Activated CD4-positive, alpha-beta memory T cell treated with anti-CD3 and anti-CD28 coated beads, Interleukin-2, amount 10 ng/mL, durations not matched to agents 7 days and 5 days (primary cell): Measurements from ENCODE around the gene BMP6. TPM values are rescaled to one million over a fixed set of nuclear protein-coding genes. Genes with fewer than 3 reads are reported as not detected.

ENCODE experiments used
- CTCF ChIA-PET: fragments of 350-600 bp; sonication (Branson Sonifier 250); formaldehyde crosslinking; loops from one replicate; lab custom pipeline; 2021; ENCODE audit warnings: antibody characterized with exemption, inconsistent platforms; lab: Charles Lee
- POLR2A ChIA-PET: fragments of 350-600 bp; sonication (Branson Sonifier 250); formaldehyde crosslinking; loops from one replicate; lab custom pipeline; 2021; ENCODE audit warnings: antibody characterized with exemption; lab: Charles Lee
- DNase-seq: peaks from one replicate; pipeline ENCODE4 v3.0.0-alpha.2; 2020
- H3K27ac Mint-ChIP-seq: one replicate; pipeline ENCODE4 v1.8.0; 2021; ENCODE audit warnings: mild to moderate bottlenecking, mixed read lengths
- H3K27me3 Mint-ChIP-seq: one replicate; pipeline ENCODE4 v1.8.0; 2021; ENCODE audit warnings: mixed read lengths
- H3K36me3 Mint-ChIP-seq: one replicate; pipeline ENCODE4 v1.8.0; 2021; ENCODE audit warnings: low read depth, mixed read lengths
- H3K4me1 Mint-ChIP-seq: one replicate; pipeline ENCODE4 v1.8.0; 2021; ENCODE audit warnings: mixed read lengths
- H3K4me3 Mint-ChIP-seq: one replicate; pipeline ENCODE4 v1.8.0; 2021; ENCODE audit warnings: mild to moderate bottlenecking, mixed read lengths
- H3K9me3 Mint-ChIP-seq: one replicate; pipeline ENCODE4 v1.8.0; 2021; ENCODE audit warnings: mixed read lengths
- total RNA-seq, 2 experiments: library from RNA; stranded (reverse); gene quantifications; one replicate each; pipeline ENCODE4 v1.2.3, GENCODE V29; 2021

Gene BMP6
- total RNA-seq, 2 experiments from 2014 or later = not detected

DNA sequence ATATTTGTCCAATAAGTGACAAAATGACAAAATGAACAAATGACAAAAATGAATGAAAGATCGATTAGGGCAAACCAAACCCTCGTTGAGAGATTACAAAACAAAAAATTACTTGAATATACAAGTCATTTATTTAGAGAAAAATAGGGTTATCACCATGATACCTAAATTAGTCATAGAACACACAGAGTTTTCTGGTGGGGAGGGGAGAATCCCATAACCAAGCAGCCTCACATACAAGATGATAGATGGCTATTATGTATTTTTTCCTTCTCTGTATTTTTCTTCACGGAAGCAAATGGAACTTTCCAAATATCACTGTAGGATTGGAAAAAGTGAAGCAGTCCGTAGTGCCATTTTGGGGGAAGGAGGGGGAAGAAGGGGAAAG lies 28.5 kb upstream of the BMP6 start:
- Mint-ChIP-seq H3K36me3 (no peaks in the 10 kb centered on the region), H3K4me3 (no peak overlapping the region), H3K4me1 (peaks cover 2% of the 10 kb centered on the region), H3K27ac (no peak overlapping the region), H3K9me3 (no peaks in the 10 kb centered on the region), H3K27me3 (peaks cover 9% of the 10 kb centered on the region)
- POLR2A ChIA-PET = no interaction called here
- no peak for DNase-seq
- CTCF ChIA-PET = no interaction called here

DNA sequence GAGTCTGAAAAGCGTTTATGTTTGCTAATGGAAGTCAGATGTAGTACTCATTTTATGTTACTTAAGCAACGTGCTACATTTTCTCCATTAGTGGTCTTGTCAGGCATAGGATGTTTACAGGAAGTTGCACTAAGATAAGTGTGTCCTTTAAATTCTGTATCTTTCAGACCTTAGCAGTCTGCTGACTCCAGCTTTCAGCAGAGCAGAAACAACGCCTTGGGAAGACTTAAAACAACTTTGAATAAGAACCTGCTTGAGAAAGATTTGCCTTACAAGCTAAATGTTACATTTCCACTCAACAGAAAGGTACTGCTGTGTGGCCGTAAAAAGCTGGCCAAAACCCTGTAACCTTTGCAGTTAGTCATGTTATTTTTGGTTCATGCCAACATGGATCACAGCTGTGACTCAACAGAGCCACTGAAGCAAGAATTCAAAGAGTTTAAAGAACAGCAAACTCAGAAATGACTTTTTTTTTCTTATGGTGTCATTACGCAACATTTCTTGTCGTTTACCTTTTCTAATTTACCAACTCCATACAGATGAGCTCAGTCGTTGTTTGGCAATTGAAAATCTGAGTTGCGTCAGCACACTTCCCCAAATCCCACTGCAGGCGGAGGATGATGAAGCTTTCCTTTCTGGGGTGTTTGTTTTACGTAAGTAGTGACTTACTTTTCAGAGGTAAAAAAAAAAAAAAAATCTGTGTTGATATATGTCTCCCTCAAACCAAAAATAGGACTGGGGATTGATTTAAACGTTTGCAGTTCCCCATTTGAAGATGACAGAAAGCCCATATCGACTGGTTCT lies 27.9 kb upstream of the BMP6 start:
- Mint-ChIP-seq H3K4me3 (no peak overlapping the region), H3K27me3 (peaks cover 9% of the 10 kb centered on the region), H3K27ac (no peak overlapping the region), H3K36me3 (no peaks in the 10 kb centered on the region), H3K4me1 (peaks cover 2% of the 10 kb centered on the region), H3K9me3 (no peaks in the 10 kb centered on the region)
- ChIA-PET POLR2A (no interaction called here), CTCF (interaction anchor here (0.7 kb wide), 1 partner anchor 522 kb away, joined by 3 read pairs; no protein-coding TSS in a partner anchor)
- DNase-seq = no peak

DNA sequence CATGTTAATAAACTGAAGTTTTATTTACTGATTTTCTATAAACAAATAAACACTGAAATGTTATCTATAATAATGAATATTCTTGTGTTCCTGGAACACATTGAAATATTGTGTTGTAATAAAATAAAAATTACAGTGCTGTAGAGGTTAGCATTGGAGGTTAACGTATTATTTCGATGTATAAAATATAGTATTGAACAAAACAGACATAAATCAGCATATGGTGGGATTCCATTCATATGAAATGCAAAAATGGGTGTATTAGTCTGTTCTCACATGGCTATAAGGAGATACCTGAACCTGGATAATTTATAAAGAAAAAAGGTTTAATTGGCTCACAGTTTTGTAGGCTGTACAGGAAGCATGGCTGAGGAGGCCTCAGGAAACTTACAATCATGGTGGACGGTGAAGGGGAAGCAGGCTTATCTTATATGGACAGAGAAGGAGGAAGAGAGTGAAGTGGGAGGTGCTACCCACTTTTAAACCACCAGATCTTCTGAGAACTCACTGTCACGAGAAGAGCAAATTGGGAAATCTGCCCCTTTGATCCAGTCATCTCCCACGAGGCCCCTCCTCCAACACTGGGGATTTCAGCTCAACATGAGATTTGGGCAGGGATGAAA lies 24.6 kb upstream of the BMP6 start:
- H3K4me1 Mint-ChIP-seq = peaks cover 2% of the 10 kb centered on the region
- no peaks in the 10 kb centered on the region for H3K36me3 Mint-ChIP-seq
- POLR2A ChIA-PET = no interaction called here
- H3K27me3 Mint-ChIP-seq = peaks cover 16% of the 10 kb centered on the region
- no peak overlapping the region for H3K27ac Mint-ChIP-seq
- H3K4me3 Mint-ChIP-seq = no peak overlapping the region
- H3K9me3 Mint-ChIP-seq = no peaks in the 10 kb centered on the region
- CTCF ChIA-PET = no interaction called here
- DNase-seq = no peak

DNA sequence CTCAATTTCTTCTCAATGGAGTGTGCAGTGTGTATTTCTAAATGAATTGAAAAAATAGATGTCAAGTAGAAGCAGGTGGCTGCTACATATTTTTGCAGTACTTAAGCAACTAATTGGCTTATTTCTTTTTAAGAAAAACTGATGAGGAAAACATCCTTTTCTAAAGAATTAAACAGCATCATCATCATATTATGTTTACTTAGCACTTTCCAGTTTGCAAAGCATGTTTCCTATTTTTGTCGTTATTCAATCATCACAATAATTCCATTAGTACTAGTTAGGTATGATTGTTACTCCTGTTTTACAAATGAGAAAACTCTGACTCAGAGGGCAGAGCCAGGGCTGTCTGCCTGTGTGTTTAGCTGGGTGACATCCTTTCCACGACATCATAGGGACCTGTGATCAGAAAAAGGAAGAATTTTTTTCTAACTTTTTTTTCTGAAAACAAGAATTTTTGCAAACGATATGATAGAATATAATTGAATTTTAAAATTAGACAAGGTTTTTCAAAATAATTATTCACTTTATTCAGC lies 22.7 kb upstream of the BMP6 start:
- no peaks in the 10 kb centered on the region for H3K4me1 Mint-ChIP-seq
- no peak overlapping the region for H3K27ac Mint-ChIP-seq
- POLR2A ChIA-PET = no interaction called here
- no peak overlapping the region for H3K4me3 Mint-ChIP-seq
- no peaks in the 10 kb centered on the region for H3K9me3 Mint-ChIP-seq
- H3K27me3 Mint-ChIP-seq = peaks cover 10% of the 10 kb centered on the region
- no peak for DNase-seq
- H3K36me3 Mint-ChIP-seq = no peaks in the 10 kb centered on the region
- CTCF ChIA-PET = no interaction called here

DNA sequence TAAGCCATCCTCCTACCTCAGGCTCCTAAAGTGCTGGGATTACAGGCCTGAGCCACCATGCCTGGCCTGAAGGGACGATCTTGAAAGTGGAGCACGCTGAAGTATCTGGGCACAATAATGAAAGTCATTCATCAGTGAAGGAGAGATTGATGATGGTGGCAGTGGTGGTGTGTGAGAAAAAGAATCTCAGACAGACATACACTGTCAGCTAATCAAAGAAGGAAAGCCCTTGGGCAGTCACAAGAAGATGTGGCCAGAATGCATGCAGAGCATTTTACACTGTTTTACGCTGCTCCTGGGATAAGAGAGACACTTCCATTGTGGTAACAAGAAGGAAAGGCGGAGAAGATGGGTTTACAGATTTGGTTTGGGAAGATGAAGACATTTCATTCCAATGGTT lies 20.4 kb upstream of the BMP6 start:
- Mint-ChIP-seq H3K27me3 (peaks cover 10% of the 10 kb centered on the region), H3K36me3 (no peaks in the 10 kb centered on the region), H3K4me3 (no peak overlapping the region), H3K4me1 (no peaks in the 10 kb centered on the region), H3K9me3 (no peaks in the 10 kb centered on the region), H3K27ac (no peak overlapping the region)
- POLR2A ChIA-PET = no interaction called here
- CTCF ChIA-PET = no interaction called here
- no peak for DNase-seq

DNA sequence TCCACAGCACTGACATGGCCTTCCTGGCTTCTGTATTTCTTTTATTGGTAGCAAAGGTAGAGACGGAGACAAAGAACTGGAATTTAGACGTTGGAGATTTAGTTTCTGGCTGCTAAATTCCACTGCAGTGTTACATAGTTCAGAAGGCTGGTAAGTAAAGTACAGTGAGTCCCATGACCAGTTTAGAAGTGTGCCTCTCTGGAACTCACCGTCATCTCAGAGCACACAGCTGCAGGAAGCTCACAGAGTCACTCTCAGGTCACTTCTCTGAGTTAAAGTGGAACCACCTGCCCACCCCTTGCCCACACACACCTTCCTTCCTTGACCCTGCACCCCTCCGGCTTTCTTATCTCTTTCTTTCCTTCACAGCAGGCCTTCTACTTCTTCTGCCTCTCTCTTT lies 19.6 kb upstream of the BMP6 start:
- no peaks in the 10 kb centered on the region for H3K4me1 Mint-ChIP-seq
- H3K27me3 Mint-ChIP-seq = peaks cover 12% of the 10 kb centered on the region
- ChIA-PET CTCF (interaction anchor here (1.3 kb wide), 1 partner anchor 17 kb away, joined by 4 read pairs; no protein-coding TSS in a partner anchor), POLR2A (no interaction called here)
- H3K4me3 Mint-ChIP-seq = no peak overlapping the region
- no peak overlapping the region for H3K27ac Mint-ChIP-seq
- no peaks in the 10 kb centered on the region for H3K36me3 Mint-ChIP-seq
- no peak for DNase-seq
- no peaks in the 10 kb centered on the region for H3K9me3 Mint-ChIP-seq

DNA sequence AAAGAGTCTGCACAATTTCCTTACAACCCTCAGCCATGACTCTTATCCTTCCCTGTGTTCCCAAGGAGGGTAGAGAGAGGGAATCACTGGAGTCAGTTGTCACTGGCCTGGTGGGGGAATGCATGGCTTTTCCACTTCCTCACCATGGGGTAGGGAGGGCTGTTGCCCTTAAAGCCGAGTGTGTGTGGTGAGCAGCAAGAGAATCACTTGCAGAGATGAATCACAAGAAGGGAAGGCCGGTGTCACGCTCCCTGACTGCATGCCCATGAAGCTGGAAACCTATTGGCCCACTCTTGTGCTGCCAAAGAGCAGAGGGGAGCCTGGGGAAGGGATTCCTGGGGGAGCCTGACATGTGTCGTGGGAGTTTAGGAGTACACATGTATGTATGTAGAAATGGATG lies 18.1 kb upstream of the BMP6 start:
- Mint-ChIP-seq H3K36me3 (no peaks in the 10 kb centered on the region), H3K27me3 (peaks cover 16% of the 10 kb centered on the region), H3K9me3 (no peaks in the 10 kb centered on the region), H3K4me1 (no peaks in the 10 kb centered on the region), H3K27ac (no peak overlapping the region), H3K4me3 (no peak overlapping the region)
- CTCF ChIA-PET = no interaction called here
- no peak for DNase-seq
- POLR2A ChIA-PET = no interaction called here

DNA sequence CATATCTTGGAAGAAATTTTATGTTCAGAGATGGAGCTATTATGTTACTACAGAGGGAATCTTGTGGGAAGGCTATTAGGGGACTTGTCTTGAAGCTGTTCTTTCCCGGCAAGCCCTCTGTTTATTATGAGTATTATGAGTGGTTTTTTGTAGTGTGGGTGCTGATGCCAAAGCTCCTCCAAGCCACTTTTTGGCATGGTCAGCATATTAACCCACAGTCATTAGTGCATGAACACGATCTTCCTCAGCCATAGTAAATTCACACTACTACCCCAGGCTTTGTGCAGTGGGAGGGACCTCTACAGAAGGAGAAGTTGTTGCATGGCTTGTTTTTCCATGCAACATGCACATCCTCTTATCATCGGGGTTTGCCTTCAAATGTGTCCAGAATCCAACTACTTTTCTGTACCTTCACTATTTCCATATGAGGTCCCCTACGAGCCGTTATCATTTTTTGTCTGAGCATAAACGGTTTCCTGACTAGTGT lies 6.5 kb upstream of the BMP6 start:
- ChIA-PET CTCF (interaction anchor here (1.4 to 1.6 kb wide), 2 partner anchors 180 to 287 kb away, joined by 4 read pairs; no protein-coding TSS in a partner anchor), POLR2A (no interaction called here)
- no peak for DNase-seq
- Mint-ChIP-seq H3K4me3 (no peak overlapping the region), H3K9me3 (no peaks in the 10 kb centered on the region), H3K36me3 (no peaks in the 10 kb centered on the region), H3K27ac (no peak overlapping the region), H3K27me3 (peaks cover 49% of the 10 kb centered on the region), H3K4me1 (no peaks in the 10 kb centered on the region)

DNA sequence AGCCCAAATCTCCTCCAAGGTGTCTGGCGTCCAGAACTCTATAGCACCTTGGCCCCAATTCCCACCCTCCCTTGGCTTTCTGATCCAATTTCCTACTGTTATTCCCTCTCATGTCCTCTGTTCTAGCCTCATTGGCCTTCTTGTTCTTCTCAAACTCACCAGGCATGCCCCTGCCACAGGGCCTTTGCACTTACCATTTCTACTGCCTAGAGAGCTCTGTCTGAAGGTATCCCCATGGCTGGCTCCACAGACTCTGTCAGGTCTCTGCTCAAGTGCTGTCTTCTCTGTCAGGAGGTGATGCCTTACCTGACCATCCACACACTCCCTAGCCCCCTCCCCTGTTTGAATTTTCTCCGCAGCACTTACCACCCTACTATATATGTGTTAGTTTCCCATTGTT lies 5.6 kb upstream of the BMP6 start:
- DNase-seq = no peak
- Mint-ChIP-seq H3K27me3 (peaks cover 54% of the 10 kb centered on the region), H3K36me3 (no peaks in the 10 kb centered on the region), H3K9me3 (no peaks in the 10 kb centered on the region), H3K27ac (no peak overlapping the region), H3K4me3 (no peak overlapping the region), H3K4me1 (no peaks in the 10 kb centered on the region)
- ChIA-PET POLR2A (no interaction called here), CTCF (no interaction called here)

DNA sequence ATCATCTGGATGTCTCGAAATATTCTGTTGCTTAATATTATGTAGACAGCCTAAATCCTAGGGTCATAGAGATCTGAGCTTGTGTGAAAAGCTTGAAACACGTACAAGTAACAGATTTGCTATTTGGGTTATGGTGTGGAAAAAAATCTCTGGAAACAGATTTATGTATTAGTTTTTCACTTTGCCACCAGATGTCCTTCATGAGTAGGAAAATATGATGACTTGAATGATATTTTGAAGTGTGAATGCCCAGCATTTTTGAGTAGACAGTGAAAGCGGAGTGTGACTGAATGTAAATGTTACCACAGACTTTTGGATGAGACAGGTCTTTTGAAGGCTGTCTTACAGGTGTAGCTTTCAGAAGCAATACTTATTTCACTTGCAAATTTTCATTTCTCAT lies 4.2 kb upstream of the BMP6 start:
- no peak overlapping the region for H3K4me3 Mint-ChIP-seq
- no peaks in the 10 kb centered on the region for H3K9me3 Mint-ChIP-seq
- H3K27me3 Mint-ChIP-seq = peaks cover 60% of the 10 kb centered on the region
- ChIA-PET CTCF (interaction anchor here (1.0 to 3.1 kb wide), 7 partner anchors 9 to 337 kb away, joined by 3 to 30 read pairs (median 4); no protein-coding TSS in a partner anchor), POLR2A (no interaction called here)
- peaks cover 9% of the 10 kb centered on the region for H3K4me1 Mint-ChIP-seq
- no peak overlapping the region for H3K27ac Mint-ChIP-seq
- H3K36me3 Mint-ChIP-seq = no peaks in the 10 kb centered on the region
- no peak for DNase-seq

DNA sequence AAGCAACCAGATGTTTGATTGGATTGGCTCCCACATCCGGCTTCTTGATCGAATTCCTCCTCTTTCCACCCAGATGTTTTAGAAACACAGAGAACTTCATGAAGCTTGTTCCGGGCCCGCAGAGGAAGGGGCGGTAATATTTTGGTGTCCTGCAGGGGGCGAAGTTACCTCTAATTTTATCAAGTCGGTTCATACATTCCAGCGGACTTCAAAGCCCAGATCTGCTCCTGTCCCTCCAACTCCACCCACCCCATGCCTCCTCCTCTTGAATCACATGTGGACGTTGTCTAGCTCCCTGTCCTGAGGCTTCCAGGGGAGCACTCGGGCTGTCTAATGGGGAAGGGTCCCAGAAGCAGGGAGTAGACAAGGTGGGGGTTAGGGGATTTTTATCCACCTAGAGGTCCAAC lies 2.9 kb upstream of the BMP6 start:
- CTCF ChIA-PET = interaction anchor here (0.6 to 3.1 kb wide), 26 partner anchors 8 to 707 kb away, joined by 3 to 30 read pairs (median 4); partner anchors contain the start of gene BLOC1S5
- no peaks in the 10 kb centered on the region for H3K9me3 Mint-ChIP-seq
- peak; percentile 65 for DNase-seq
- POLR2A ChIA-PET = interaction anchor here (1.0 kb wide), 1 partner anchor 379 kb away, joined by 3 read pairs; the partner anchor contains the start of gene EEF1E1
- peaks cover 62% of the 10 kb centered on the region for H3K27me3 Mint-ChIP-seq
- H3K4me3 Mint-ChIP-seq = no peak overlapping the region
- peaks cover 12% of the 10 kb centered on the region for H3K4me1 Mint-ChIP-seq
- H3K27ac Mint-ChIP-seq = no peak overlapping the region
- H3K36me3 Mint-ChIP-seq = no peaks in the 10 kb centered on the region

DNA sequence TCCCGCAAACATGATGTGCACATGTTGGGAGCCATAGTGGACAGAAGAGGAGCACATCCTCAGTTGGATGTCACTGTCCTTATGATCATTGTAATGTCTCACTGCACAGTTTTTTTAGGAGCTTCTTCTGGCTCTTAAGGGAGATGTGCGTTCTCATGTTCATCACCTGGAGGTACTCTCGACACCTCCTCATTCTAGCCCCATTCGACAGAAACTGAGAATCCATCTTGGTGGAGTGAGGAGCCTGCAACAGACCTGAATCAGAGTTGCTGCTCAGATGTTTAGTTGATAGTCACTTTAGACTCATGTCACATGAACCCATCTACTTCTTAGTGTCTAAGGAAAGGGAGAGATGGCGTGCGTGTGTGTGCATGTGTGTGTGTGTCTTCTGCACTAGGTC lies 2.3 kb upstream of the BMP6 start:
- ChIA-PET POLR2A (interaction anchor here (1.0 kb wide), 1 partner anchor 379 kb away, joined by 3 read pairs; the partner anchor contains the start of gene EEF1E1), CTCF (interaction anchor here (0.9 to 3.1 kb wide), 14 partner anchors 9 to 707 kb away, joined by 3 to 30 read pairs (median 5); no protein-coding TSS in a partner anchor)
- no peak overlapping the region for H3K4me3 Mint-ChIP-seq
- H3K27ac Mint-ChIP-seq = no peak overlapping the region
- no peak for DNase-seq
- H3K27me3 Mint-ChIP-seq = peaks cover 66% of the 10 kb centered on the region
- no peaks in the 10 kb centered on the region for H3K9me3 Mint-ChIP-seq
- H3K36me3 Mint-ChIP-seq = no peaks in the 10 kb centered on the region
- H3K4me1 Mint-ChIP-seq = peaks cover 15% of the 10 kb centered on the region

DNA sequence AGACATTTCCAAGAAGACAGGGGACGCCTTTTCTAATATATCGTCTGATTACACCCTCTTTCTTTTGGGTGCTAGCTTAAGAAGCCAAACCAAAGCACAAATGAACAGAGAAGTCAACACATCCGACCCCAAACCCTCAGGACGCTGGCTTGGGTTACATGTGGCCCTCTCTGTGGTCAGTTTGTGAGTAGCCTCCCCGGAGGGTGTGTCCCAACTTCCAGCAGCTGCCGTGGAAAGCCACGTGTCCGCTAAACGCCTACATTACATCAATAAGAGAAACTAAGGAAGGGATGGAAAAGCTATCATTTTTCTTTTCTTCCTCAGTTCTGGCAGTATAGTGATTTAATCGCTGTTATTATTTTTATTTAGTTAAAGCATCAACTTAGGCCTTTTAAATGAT lies 487 bp upstream of the BMP6 start:
- Mint-ChIP-seq H3K27me3 (peaks cover 75% of the 10 kb centered on the region), H3K4me1 (peaks cover 18% of the 10 kb centered on the region), H3K27ac (no peak overlapping the region), H3K36me3 (no peaks in the 10 kb centered on the region), H3K4me3 (peak overlapping the region; percentile 11), H3K9me3 (no peaks in the 10 kb centered on the region)
- DNase-seq = no peak
- ChIA-PET POLR2A (no interaction called here), CTCF (interaction anchor here (0.8 to 2.4 kb wide), 3 partner anchors 198 to 494 kb away, joined by 3 to 17 read pairs (median 4); no protein-coding TSS in a partner anchor)
